Left kidney (tissue), 2 donors: ENCODE results near the gene DHRS3. TPM values are rescaled to one million over a fixed set of nuclear protein-coding genes. Genes with fewer than 3 reads are reported as not detected.

Experiments used
- DNase-seq: peaks from one replicate; pipeline ENCODE4 v3.0.0-alpha.2; 2013
- polyA plus RNA-seq: library from polyadenylated mRNA; unstranded; fragments of 120-200 nt; gene quantifications from one replicate; pipeline ENCODE4 v1.2.1, GENCODE V29; 2013; ENCODE audit not compliant: insufficient read length

The DHRS3 gene
- polyA plus RNA-seq, 1 donor: 80.7 TPM

- no peak for DNase-seq
Observed at GRCh38 chr1:12617511-12617900, 504 bp downstream of the DHRS3 start.

- DNase-seq: no peak
Observed at GRCh38 chr1:12616709-12617373, 1.2 kb downstream of the DHRS3 start.

GRCh38 chr1:12615865-12616708, 1.9 kb downstream of the DHRS3 start:
- peak; percentile 57 for DNase-seq

- no peak for DNase-seq
Observed at GRCh38 chr1:12615159-12615864, 2.7 kb downstream of the DHRS3 start.

- DNase-seq: no peak
Observed at GRCh38 chr1:12614402-12615158, 3.4 kb downstream of the DHRS3 start.

- DNase-seq: no peak
Observed at GRCh38 chr1:12613180-12613579, 4.8 kb downstream of the DHRS3 start.

- DNase-seq: no peak
Observed at GRCh38 chr1:12610941-12611340, 7.1 kb downstream of the DHRS3 start.

GRCh38 chr1:12610305-12610935, 7.6 kb downstream of the DHRS3 start:
- no peak for DNase-seq

GRCh38 chr1:12609469-12610003, 8.5 kb downstream of the DHRS3 start:
- no peak for DNase-seq

GRCh38 chr1:12608311-12608957, 9.6 kb downstream of the DHRS3 start:
- no peak for DNase-seq

GRCh38 chr1:12607263-12607662, 10.7 kb downstream of the DHRS3 start:
- no peak for DNase-seq

GRCh38 chr1:12604986-12605385, 13.0 kb downstream of the DHRS3 start:
- no peak for DNase-seq

GRCh38 chr1:12604114-12604874, 13.7 kb downstream of the DHRS3 start:
- no peak for DNase-seq

- no peak for DNase-seq
Observed at GRCh38 chr1:12603224-12603623, 14.8 kb downstream of the DHRS3 start.

- DNase-seq: no peak
Observed at GRCh38 chr1:12602659-12603024, 15.4 kb downstream of the DHRS3 start.

GRCh38 chr1:12601700-12602658, 16.0 kb downstream of the DHRS3 start:
- no peak for DNase-seq

- DNase-seq: no peak
Observed at GRCh38 chr1:12600880-12601633, 17.0 kb downstream of the DHRS3 start.

- no peak for DNase-seq
Observed at GRCh38 chr1:12600335-12600734, 17.7 kb downstream of the DHRS3 start.
